Upper lobe of left lung (tissue), 4 donors: ENCODE measurements around the gene TJAP1.

Experiments
- CTCF ChIP-seq, 6 experiments: fragments of 450-650 bp in 4 of 6; fragments of 200-600 bp in 2 of 6; sonication (generic) in 2 of 6; IDR thresholded peaks; one replicate each; pipeline ENCODE4 v1.5.1; 2016 to 2019; ENCODE audit warnings: antibody characterized with exemption in 6 of 6
- EP300 ChIP-seq, 4 donors: sonication (generic); formaldehyde crosslinking; IDR thresholded peaks; one replicate each; pipeline ENCODE4 v1.5.1; 2017; ENCODE audit warnings: antibody characterized with exemption in 4 of 4, control low read depth in 2 of 4
- POLR2A ChIP-seq, 4 donors: fragments of 450-650 bp; IDR thresholded peaks; one replicate each; pipeline ENCODE4 v1.5.1; 2016 to 2017; ENCODE audit warnings: antibody characterized with exemption in 4 of 4, mild to moderate bottlenecking in 2 of 4
- POLR2AphosphoS5 ChIP-seq, 2 donors: sonication (generic); formaldehyde crosslinking; IDR thresholded peaks; one replicate each; pipeline ENCODE4 v1.5.1; 2017; ENCODE audit warnings: antibody characterized with exemption in 2 of 2

GRCh38 chr6:43461936-43462335, 15.4 kb upstream of the TJAP1 start:
- TF ChIP-seq EP300 (IDR thresholded peaks at IDR 0.05) (no peak), CTCF (IDR thresholded peaks at IDR 0.05) (no peak), POLR2A (IDR thresholded peaks at IDR 0.05) (no peak), POLR2AphosphoS5 (IDR thresholded peaks at IDR 0.05) (no peak)
